ENCODE measurements around the gene CYP1A2. TPM values are rescaled to one million over a fixed set of nuclear protein-coding genes. Genes with fewer than 3 reads are reported as not detected.

CYP1A2 gene
- total and polyA plus RNA-seq, 8 donors, result 0.15 to 0.58 (median 0.31) TPM; not detected in 1

- Histone ChIP-seq H3K9me3 (no peaks in the 10 kb centered on the region), H3K4me3 (no peak overlapping the region), H3K27me3 (no peaks in the 10 kb centered on the region), H3K36me3 (peaks cover 0 to 77% of the 10 kb centered on the region in 2 donors), H3K27ac (peak overlapping the region in 1 of 2 donors; percentile 66), H3K4me1 (peaks cover 7 to 53% of the 10 kb centered on the region in 2 donors)
- ATAC-seq, result no peak
- TF ChIP-seq CTCF (IDR thresholded peaks at IDR 0.05), result no peak
- DNase-seq, result peak in 1 of 4 donors; percentile 62
- intact Hi-C loops (cut with DNase I), result no loop called here
Observed at GRCh38 chr15:74799255-74799855, 50.7 kb downstream of the CYP1A2 start.

GRCh38 chr15:74799856-74800558, 51.4 kb downstream of the CYP1A2 start:
- no peak overlapping the region for H3K4me3 ChIP-seq
- ATAC-seq (peak; percentile 96), DNase-seq (peak in 3 of 4 donors; percentile 58 to 96 (median 88))
- peak; percentile 95 to 99 for TF ChIP-seq CTCF (IDR thresholded peaks at IDR 0.05)
- H3K36me3 ChIP-seq, result peaks cover 0 to 75% of the 10 kb centered on the region in 2 donors
- peak overlapping the region in 1 of 2 donors; percentile 66 for H3K27ac ChIP-seq
- H3K9me3 ChIP-seq, result no peaks in the 10 kb centered on the region
- no peaks in the 10 kb centered on the region for H3K27me3 ChIP-seq
- H3K4me1 ChIP-seq, result peaks cover 7 to 51% of the 10 kb centered on the region in 2 donors
- intact Hi-C loops (cut with DNase I), result no loop called here

GRCh38 chr15:74800559-74801094, 52.0 kb downstream of the CYP1A2 start:
- Histone ChIP-seq H3K27me3 (no peaks in the 10 kb centered on the region), H3K4me1 (peaks cover 7 to 44% of the 10 kb centered on the region in 2 donors), H3K4me3 (no peak overlapping the region), H3K27ac (peak overlapping the region in 1 of 2 donors; percentile 66), H3K36me3 (peaks cover 0 to 70% of the 10 kb centered on the region in 2 donors), H3K9me3 (no peaks in the 10 kb centered on the region)
- no peak for TF ChIP-seq CTCF (IDR thresholded peaks at IDR 0.05)
- DNase-seq (peak in 1 of 4 donors; percentile 80), ATAC-seq (peak; percentile 4)
- intact Hi-C loops (cut with DNase I), result no loop called here

- peaks cover 0 to 70% of the 10 kb centered on the region in 2 donors for H3K36me3 ChIP-seq
- H3K9me3 ChIP-seq, result no peaks in the 10 kb centered on the region
- intact Hi-C loops (cut with DNase I), result no loop called here
- H3K27me3 ChIP-seq, result no peaks in the 10 kb centered on the region
- ATAC-seq, result no peak
- no peak overlapping the region for H3K4me3 ChIP-seq
- DNase-seq, result peak in 1 of 4 donors; percentile 74
- TF ChIP-seq CTCF (IDR thresholded peaks at IDR 0.05), result no peak
- H3K27ac ChIP-seq, result no peak overlapping the region
- H3K4me1 ChIP-seq, result peaks cover 7 to 39% of the 10 kb centered on the region in 2 donors
Observed at GRCh38 chr15:74801311-74801997, 52.8 kb downstream of the CYP1A2 start.

Measured in left lung (tissue), 10 donors.